Fibroblast of the aortic adventitia (primary cell): ENCODE measurements around the gene MIER2. TPM values are rescaled to one million over a fixed set of nuclear protein-coding genes. Genes with fewer than 3 reads are reported as not detected.

Experiments used
- DNase-seq: peaks from one replicate; pipeline ENCODE4 v3.0.0-alpha.2; 2010; ENCODE audit warnings: low read depth
- H3K4me3 ChIP-seq: 2 replicates; pipeline ENCODE4 v1.5.1; 2011; ENCODE audit warnings: low read depth, mild to moderate bottlenecking, control low read depth, low read length, moderate library complexity
- total RNA-seq: library from RNA; depleted of rRNA; stranded (reverse); fragments of >200 nt; gene quantifications from 2 replicates; pipeline ENCODE4 v1.2.3, GENCODE V29; 2012; ENCODE audit warnings: low replicate concordance
- TF ChIP-seq, protein P1 (sequence below): IDR thresholded peaks from 2 replicates; pipeline ENCODE4 v1.5.1; 2011; ENCODE audit warnings: mild to moderate bottlenecking, low read length, control low read depth, inconsistent platforms; ENCODE audit not compliant: insufficient read depth

The MIER2 gene
- total RNA-seq, 1 donor, result 13.2 TPM

DNA sequence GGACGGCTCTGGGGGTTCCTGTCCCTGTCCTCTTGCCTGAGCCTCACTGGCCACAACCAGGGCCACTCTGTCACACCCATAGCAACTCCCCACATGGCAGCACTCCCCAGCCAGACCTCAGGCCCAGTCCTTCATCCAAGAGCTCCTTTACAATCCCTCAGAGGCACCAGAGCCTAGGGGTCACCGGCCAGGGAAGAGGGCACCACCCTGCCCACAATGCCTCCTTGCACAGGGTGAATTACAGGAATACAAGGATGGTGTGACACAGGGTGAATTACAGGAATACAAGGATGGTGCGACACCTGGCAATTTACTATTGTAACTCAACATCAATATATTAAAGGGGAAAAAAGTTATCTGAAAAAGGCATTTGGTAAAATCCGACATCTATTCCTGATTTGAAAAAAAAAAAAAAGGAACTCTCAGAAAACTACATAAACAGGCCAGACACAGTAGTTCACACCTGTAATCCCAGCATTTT, 16.5 kb downstream of the MIER2 start:
- TF ChIP-seq, protein P1, sequence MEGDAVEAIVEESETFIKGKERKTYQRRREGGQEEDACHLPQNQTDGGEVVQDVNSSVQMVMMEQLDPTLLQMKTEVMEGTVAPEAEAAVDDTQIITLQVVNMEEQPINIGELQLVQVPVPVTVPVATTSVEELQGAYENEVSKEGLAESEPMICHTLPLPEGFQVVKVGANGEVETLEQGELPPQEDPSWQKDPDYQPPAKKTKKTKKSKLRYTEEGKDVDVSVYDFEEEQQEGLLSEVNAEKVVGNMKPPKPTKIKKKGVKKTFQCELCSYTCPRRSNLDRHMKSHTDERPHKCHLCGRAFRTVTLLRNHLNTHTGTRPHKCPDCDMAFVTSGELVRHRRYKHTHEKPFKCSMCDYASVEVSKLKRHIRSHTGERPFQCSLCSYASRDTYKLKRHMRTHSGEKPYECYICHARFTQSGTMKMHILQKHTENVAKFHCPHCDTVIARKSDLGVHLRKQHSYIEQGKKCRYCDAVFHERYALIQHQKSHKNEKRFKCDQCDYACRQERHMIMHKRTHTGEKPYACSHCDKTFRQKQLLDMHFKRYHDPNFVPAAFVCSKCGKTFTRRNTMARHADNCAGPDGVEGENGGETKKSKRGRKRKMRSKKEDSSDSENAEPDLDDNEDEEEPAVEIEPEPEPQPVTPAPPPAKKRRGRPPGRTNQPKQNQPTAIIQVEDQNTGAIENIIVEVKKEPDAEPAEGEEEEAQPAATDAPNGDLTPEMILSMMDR, result no peak
- DNase-seq, result no peak
- no peak overlapping the region for H3K4me3 ChIP-seq

DNA sequence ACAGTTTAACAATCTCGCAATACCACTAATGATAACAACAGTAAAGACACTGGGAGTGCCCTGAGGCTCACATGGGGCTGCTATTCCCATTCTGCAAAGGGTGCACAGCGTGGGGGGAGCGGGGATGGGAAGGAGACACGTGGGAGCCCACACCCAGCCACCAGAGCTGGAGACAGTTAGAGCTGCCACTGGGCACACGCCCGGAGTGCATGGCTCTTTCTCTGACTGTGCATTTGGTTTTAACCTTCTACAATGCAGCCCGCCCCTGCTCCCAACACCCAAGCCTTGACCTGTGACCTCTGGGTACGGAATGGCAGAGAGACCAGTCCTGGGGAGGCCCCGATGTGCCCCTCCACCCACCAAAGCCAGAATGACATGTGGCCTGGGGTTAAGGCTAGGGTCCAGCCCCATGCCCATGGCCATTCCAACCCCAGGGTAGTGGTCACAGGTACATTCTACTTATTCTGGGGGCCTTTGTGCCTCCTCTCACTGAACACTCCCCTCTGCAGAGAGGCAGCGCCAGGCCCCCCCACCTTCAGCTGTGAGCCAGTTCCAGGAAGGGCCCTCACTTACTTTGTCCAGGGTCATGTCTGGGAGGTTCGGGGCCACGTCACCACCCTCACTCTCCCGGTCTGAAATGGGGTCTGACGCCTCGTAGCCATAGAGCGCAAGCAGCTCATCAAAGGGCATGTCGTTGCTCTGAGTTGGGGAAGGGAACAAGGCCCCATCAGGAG, 17.1 kb downstream of the MIER2 start:
- no peak overlapping the region for H3K4me3 ChIP-seq
- TF ChIP-seq, protein P1, result no peak
- DNase-seq, result no peak

DNA sequence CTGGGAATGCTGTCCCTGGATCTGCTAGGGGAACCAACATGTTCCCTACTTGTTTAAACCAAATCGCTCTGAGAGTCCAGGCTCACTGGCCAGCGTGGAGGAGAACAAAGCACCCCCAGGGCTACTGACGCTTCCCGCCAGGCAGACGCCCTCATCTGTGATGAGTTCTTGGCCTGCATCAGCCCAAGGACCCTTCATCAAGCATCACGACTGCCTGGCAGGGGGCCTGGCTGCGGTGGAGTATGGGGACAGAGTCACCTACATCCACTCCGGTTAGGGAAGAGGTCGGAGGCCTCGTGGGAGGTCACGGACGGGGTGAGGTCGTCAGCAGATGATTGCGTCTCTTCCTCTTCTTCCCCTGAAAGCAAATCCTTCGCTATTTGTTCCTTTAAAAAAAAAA, 17.7 kb downstream of the MIER2 start:
- no peak for DNase-seq
- TF ChIP-seq, protein P1, result no peak

DNA sequence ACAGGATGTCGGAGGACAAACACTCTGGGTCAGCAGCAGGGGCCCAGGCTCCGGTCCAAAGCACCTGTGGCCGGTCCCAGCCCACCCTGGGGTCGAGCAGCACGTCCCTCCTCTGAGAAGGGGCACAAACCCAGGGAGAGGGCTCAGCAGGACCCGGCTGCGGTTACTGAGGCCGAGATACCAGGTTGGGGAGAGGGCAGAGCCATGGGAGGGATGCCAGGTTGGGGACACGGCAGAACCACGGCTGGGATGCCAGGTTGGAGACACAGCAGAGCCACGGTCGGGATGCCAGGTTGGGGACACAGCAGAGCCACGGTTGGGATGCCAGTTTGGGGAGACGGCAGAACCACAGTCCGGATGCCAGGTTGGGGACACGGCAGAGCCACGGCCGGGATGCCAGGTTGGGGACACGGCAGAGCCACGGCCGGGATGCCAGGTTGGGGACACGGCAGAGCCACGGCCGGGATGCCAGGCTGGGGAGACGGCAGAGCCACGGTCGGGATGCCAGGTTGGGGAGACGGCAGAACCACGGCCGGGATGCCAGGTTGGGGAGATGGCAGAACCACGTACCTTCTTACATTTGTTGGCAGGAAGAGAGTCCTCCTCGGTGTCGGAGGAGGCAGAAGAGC, 18.5 kb downstream of the MIER2 start:
- no peak overlapping the region for H3K4me3 ChIP-seq
- TF ChIP-seq, protein P1, result no peak
- DNase-seq, result no peak

More for the DNA sequence above, 17.7 kb downstream of the MIER2 start:
- H3K4me3 ChIP-seq, result no peak overlapping the region

DNA sequence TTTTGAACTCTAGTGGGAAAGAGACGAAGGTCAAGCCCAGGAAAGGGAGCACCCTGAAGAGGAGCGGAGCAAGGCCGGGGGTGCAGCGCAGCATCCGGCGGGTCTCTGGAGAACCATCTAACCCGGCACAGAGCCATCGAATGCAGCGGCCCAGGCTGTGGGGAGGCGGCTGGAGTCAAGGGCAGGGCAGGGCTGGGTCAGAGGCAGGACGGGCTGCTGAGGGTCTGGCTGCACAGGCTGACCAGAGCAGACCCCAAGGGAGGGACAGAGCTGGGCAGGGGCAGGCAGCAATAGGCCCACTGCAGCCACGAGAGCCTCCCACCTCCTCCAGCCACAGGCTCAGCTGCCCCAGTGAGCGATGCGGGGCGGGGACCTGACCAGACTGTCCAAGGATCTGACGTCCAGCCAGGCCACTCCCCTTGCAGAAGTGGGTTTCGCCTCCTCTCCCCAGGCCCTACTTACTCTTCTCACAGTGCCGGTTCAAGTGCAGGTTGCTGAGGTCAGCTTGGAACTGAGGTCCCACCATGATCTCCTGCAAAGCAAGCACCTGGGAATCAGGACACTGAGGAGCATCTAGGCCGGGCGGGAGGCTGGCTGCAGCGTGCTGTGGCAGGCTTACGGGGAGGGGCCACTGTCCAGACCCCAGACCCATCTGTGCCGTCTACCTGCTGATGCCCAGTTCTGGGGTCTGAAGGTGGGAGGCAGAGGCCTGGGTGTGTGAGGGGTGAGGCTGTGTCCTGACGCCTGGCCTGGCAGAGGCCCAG, 19.2 kb downstream of the MIER2 start:
- TF ChIP-seq, protein P1, result no peak
- H3K4me3 ChIP-seq, result no peak overlapping the region
- no peak for DNase-seq

DNA sequence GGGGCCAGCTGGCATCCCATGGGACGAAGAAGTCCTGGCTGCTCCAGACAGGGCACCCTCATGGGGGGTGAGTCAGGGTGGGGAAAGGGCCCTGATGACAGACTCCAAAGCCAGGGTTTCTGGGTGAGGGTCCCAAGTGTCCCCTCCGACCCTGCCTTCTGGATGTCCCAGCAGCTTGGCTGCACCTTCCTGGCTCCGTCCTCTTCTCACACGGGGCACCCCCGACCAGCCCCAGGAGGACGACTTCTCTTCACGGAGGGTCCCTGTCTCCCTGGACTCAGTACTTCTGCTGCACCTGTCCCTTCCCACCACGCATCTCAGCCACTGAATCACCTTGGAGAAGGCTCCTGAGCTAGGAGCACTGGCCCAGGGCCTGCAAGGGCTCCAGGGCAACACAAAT, 19.9 kb downstream of the MIER2 start:
- no peak overlapping the region for H3K4me3 ChIP-seq
- no peak for DNase-seq
- TF ChIP-seq, protein P1, result no peak
